GM21390 (cell line): ENCODE measurements around the gene SERBP1.
A peak's percentile ranks its signal among the peaks of the same experiment; 100 is the strongest.
"Not testable (repeated sequence)": the region's sequence is repeated elsewhere in the genome, so short reads cannot be mapped to it uniquely, and the experiment has no call there.

ENCODE experiments used
- ATAC-seq: cut with Tn5 transposase; IDR thresholded peaks from one replicate; pipeline ENCODE4 v1.9.1; 2021; ENCODE audit not compliant: unreplicated experiment

The SERBP1 gene

DNA sequence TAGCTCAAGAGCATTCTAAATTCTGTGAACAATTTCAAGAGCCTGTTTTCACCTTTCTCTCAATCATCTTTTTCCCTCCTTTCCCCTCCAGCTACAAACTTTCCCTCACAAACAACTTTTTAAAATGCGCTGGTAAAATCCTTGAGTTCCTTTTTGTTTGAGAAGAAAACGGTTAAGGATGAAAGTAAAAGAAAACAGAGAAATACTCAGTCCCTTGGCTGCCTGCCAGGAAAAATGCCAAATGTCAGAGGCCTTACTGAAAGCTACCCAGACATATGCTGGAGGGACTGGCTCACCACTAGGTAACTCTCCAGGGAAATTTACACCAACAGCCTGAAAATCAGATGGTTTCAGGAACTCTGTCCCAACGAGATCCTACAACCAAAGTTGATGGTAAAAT, 11.0 kb upstream of the SERBP1 start:
- peak; percentile 67 for ATAC-seq

DNA sequence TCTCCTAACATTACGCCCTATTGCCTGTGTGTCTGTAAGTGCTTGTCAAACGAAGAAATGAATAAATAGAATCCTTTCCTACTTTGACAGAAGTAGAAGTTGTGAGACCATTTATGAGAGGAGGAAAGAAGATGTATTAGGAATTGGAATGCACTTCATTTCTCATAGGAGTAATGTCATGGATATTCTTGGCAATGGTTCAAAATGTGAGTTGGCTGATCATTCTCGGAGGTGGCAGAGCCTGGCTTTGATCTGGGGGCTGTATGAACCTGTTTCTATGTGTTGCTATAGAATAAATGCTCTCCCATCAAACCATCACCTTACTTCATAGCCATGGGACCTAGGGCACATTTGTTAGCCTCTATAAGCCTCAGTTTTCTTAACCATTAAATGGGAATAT, 10.1 kb upstream of the SERBP1 start:
- no peak for ATAC-seq

GRCh38 chr1:67439277-67440029, 9.3 kb upstream of the SERBP1 start:
- ATAC-seq: no peak

GRCh38 chr1:67437961-67438360, 7.8 kb upstream of the SERBP1 start:
- no peak for ATAC-seq

DNA sequence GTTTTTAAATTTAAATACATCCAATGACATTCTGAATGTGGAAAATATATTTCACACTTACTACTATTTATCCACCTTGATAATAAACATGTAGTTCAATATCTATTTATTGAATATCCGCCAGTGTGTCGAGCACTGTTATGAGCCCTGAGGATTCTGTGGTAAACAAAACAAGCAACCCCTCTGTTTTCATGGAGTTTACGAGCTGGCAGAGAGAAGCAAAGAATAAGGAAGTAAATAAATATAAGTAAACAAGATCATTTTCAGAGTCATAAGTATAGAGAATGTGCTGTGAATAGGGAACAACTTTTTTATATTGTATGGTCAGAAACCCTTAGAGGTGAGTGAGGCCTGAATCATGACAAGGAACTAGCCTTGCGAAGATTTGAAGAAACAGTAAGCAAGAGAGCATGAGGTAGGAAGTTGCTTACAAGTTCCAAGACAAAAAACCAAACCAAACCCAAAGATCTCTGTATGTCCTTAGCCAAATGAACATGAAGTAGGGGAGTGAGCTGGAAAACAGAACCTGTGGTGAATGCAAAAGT, 6.4 kb upstream of the SERBP1 start:
- ATAC-seq: no peak

- ATAC-seq: no peak
Measured at GRCh38 chr1:67434491-67434890, 4.3 kb upstream of the SERBP1 start.

- ATAC-seq: no peak
Measured at GRCh38 chr1:67433837-67434236, 3.6 kb upstream of the SERBP1 start.

DNA sequence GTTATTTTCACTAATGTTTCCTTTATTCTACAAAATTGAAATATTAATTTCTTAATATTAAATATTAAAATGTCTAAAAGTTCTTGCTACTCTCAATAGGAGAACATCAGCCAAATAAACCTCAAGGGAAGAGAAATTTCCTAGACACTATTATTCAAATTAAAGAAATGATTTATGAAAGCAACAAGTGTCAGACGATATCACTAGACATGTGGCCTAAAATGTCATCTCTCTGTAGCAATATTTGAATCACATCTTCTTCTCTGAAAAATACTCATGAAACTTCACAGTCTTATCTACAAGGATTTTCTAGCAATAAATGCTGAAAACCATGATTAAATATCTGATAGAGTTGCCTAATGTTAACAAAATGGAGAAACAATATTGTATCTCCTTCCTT, 2.5 kb upstream of the SERBP1 start:
- no peak for ATAC-seq

DNA sequence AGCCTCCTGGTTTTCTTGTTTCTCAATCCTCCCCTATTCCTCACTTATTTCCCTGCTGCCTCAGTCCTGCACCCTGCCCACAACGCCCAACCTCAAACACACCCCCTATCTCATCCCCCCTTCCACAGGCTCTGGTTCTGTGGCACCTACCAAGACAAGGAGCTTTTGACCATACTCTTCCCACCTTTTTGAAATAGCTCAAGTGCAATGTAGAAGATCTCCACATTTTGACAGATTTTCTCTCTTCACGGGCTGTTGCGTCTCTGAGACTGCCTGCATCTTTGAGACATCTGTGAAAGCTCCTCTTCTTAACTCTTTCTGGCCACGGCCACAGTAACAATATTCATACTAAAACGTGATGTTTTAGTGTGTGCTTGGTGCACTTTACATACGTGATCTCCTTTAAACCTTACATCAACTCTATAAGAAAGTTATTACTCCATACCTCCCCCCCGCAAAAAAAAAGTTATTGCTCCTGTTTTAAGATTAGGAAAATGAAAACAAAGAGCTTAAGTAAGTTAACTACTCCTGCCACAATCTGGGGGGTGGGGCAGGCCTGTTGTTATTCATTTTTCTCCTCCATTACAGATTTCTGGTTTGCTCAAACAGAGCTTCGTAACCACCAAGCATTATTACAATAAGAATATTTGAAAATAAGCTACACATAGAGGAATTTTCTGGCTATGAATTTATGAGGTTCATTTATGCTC, 1.8 kb upstream of the SERBP1 start:
- ATAC-seq: no peak

DNA sequence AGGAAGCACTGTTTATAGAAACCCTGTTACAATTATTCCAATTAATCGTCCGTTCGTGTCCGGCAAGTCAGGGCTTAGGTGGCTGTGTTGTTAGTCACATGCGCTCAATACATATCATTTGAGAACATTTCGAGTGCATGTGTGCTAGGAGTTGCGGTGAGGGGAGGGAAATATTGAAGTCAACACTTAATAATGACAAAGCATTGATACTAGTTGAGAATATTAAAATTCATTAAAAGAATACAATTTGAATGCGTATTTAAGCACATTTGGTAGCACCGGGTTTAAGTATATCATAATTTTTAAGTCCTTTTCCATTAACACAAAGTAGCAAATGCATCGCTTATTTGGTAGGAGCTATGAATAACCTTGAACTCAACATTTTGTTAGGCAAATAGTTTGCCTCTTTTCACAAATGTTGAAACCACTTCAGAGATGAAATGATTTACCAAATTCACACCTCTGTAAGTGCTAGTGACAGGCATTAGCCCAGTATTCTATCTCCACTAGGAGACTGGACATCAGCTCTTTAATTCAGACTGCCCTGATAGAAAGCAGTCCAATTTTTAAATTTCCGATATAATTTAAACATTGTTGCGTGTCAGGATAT, 1.1 kb upstream of the SERBP1 start:
- no peak for ATAC-seq

DNA sequence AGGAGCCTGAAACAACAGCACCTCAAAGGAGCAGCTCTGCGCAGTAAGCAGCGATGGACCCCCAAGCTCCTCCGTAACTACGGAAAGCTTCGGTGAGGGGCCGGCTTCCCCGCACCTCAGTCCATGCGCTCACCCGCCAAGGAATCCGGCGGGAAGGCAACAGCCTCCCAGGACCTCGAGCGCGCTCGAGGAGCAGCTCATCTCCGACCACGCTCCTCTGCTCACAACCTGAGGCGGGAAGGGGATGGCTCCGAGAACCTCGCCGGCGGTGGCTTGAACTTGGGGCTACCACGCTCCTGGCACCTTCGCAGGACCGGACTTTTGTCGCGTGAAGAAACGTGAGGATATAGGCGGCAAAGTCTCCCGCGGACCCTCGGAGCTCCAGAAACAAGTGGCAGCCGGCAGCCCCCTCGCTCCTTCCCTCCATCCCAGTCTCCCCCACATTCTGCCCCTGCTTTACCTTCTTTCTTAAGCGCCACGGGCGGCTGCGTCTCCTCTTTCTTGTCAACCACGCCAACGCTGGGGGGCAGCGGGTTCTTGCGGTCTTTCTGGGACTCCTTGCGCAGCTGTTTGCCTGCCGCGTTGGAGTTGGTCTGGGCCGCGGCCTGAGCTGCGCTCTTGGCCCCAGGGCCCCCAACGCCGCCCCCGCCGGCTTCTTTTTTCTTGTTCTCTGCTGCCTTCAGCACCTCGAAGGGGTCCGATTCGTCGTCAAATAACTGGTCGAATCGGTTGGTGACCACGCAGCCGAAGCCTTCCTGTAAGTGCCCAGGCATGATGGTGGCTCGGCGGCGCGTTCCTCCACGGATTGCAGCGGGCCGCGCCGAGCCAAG, 459 bp downstream of the SERBP1 start:
- ATAC-seq: peak; percentile 2

DNA sequence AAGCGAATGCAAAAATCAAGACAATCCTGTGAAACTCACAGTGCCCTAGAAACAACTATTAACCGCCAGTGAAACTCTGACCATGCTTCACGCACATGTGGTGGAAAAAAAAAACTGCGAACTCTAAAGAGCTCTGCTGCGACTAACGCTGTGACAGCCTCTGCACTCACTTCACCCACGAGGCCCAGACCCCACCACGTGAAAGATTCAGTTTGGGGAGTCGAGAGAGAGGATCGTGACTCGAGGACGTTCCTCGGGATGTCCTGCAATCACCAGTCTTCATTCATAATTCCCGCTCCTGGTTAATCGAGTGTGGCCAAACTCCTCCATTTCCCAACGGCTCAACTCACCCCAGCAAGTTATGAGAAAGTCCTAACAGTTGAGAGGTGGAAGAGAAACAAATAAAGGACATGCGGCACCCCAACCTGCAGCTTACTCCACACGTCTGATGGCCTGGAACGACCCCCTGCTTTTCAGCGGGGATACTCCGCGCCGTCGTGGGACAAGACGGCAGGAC, 1.1 kb downstream of the SERBP1 start:
- ATAC-seq: no peak

- no peak for ATAC-seq
Measured at GRCh38 chr1:67427947-67428346, 2.3 kb downstream of the SERBP1 start.

DNA sequence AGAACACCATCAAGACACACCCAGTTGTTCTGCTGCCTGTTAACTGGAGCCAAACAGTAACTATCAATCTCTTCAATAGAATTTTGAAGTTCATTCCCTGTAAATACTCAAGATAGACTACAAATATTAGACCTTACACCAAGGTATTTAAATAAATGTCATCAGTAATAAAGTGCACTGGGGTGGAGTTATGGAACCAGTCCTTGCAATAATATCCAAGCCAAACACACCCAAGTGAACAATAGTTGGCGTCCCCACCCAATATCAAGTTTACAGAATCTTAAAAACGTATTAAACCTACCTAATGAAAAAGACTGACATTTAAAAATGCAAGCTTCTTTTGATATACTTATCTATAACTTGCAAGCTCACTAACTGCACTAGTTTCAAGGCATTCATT, 2.7 kb downstream of the SERBP1 start:
- ATAC-seq: no peak

GRCh38 chr1:67420835-67421492, 9.2 kb downstream of the SERBP1 start:
- ATAC-seq: no peak

GRCh38 chr1:67418839-67419586, 11.2 kb downstream of the SERBP1 start:
- no peak for ATAC-seq

GRCh38 chr1:67417733-67418132, 12.5 kb downstream of the SERBP1 start:
- ATAC-seq: not testable (repeated sequence)

DNA sequence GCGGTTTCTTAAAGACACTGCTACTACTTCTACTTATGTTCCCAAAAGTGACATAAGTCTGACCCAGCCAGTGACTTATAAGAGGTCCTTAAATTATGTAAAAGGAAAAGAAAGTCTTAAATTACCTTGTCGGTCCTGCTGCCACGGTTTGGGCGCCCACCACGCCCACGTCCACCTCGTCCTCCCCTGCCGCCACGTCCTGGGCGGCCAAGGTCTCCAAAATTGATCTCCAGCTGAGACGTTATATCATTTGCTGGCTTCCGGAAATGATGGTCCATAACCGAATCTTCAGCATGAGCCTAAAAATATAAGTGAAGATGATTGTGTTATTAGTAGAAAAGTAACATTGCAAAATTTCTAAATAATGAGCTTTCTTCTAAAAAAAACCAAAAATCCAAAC, 15.2 kb downstream of the SERBP1 start:
- ATAC-seq: no peak

DNA sequence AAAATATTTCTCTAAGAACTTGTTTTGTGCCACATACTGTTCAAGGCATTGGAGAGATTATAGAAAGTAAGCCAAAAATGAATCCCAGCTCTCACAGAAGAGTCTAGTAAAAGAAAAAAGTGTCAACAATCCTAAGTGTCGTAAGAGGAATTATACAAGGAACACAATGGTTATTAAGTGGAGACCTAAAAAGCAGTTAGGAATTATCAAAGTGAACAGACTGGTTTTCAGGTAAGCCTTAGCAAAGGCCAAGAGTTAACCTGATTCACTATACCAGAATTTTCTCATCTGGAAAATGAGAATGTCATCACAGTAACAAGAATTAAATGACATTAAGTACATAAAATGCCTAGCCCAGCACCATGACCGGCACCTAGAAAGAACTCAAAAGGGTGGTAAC, 15.6 kb downstream of the SERBP1 start:
- no peak for ATAC-seq

- not testable (repeated sequence) for ATAC-seq
Measured at GRCh38 chr1:67413101-67413500, 17.1 kb downstream of the SERBP1 start.
